Keratinocyte (primary cell): ENCODE measurements around the gene TGM5.

ENCODE experiments used
- EZH2 ChIP-seq: IDR thresholded peaks from one replicate; pipeline ENCODE4 v1.6.1; 2012; ENCODE audit warnings: inconsistent platforms, mild to moderate bottlenecking, low read length, moderate library complexity
- TF ChIP-seq, protein P1 (sequence below), 3 experiments: IDR thresholded peaks in 1 of 3; conservative IDR thresholded peaks in 1 of 3; optimal IDR thresholded peaks in 1 of 3; 2 replicates in 2 of 3; 3 replicates in 1 of 3; pipeline versions ENCODE3 to v1.5.1; 2011; ENCODE audit warnings: low read length in 3 of 3, mild to moderate bottlenecking in 3 of 3, moderate library complexity in 2 of 3, control low read depth in 1 of 3, inconsistent platforms in 1 of 3; ENCODE audit not compliant: insufficient read depth in 2 of 3; ENCODE audit errors: extremely low read depth in 1 of 3

DNA sequence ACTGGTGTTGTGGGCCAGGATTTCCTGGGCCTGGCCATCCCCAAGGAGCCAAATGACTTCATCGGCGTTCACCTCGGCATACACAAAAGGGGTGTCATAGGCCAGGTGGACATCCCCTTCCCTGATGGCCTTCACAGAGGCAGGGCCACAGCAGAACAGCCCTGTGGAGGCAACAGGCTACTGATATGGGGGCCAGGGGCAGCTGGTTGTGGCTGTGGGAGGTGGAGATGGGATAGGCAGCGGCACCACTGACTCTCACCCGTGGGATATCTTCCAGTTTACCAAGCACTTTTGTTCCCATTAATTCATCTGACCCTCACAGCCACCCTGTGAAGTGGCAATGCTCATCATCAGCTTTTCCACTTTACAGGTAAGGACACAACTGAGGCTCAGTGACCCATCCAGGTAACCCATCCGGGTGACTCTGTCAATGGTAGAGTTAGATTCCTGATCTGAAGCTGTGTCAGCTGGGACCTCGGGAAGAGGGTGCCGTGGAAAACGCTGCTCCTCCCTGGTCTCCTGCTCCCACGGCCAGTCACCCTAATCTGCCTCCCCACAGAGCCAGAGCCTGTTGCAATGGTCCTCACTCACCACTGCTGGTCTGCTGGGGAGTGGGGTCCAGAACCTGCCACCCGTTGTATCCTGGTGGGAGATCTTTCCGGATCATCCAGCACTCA lies 15.3 kb upstream of the TGM5 start:
- TF ChIP-seq, protein P1, sequence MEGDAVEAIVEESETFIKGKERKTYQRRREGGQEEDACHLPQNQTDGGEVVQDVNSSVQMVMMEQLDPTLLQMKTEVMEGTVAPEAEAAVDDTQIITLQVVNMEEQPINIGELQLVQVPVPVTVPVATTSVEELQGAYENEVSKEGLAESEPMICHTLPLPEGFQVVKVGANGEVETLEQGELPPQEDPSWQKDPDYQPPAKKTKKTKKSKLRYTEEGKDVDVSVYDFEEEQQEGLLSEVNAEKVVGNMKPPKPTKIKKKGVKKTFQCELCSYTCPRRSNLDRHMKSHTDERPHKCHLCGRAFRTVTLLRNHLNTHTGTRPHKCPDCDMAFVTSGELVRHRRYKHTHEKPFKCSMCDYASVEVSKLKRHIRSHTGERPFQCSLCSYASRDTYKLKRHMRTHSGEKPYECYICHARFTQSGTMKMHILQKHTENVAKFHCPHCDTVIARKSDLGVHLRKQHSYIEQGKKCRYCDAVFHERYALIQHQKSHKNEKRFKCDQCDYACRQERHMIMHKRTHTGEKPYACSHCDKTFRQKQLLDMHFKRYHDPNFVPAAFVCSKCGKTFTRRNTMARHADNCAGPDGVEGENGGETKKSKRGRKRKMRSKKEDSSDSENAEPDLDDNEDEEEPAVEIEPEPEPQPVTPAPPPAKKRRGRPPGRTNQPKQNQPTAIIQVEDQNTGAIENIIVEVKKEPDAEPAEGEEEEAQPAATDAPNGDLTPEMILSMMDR (optimal IDR thresholded peaks at IDR 0.05 in 1 of 3, IDR thresholded peaks at IDR 0.05 in 1 of 3, conservative IDR thresholded peaks at IDR 0.05 in 1 of 3; ENCODE audit: extremely low read depth in 1 of 3, insufficient read depth in 2 of 3, low read length in 3 of 3), result no peak
- no peak for TF ChIP-seq EZH2
